ENCODE results near the gene CASQ2.

The CASQ2 gene

GRCh38 chr1:115671176-115671934, 97.2 kb downstream of the CASQ2 start:
- Mint-ChIP-seq H3K27me3 (peaks cover 2% of the 10 kb centered on the region), H3K4me1 (no peaks in the 10 kb centered on the region), H3K27ac (no peak overlapping the region), H3K4me3 (no peak overlapping the region), H3K9me3 (no peaks in the 10 kb centered on the region), H3K36me3 (no peaks in the 10 kb centered on the region)

GRCh38 chr1:115670476-115671175, 97.9 kb downstream of the CASQ2 start:
- Mint-ChIP-seq H3K4me1 (no peaks in the 10 kb centered on the region), H3K27me3 (peaks cover 2% of the 10 kb centered on the region), H3K9me3 (no peaks in the 10 kb centered on the region), H3K27ac (no peak overlapping the region), H3K36me3 (no peaks in the 10 kb centered on the region), H3K4me3 (no peak overlapping the region)

- Mint-ChIP-seq H3K4me1 (no peaks in the 10 kb centered on the region), H3K4me3 (no peak overlapping the region), H3K27ac (no peak overlapping the region), H3K9me3 (no peaks in the 10 kb centered on the region), H3K27me3 (peaks cover 2% of the 10 kb centered on the region), H3K36me3 (no peaks in the 10 kb centered on the region)
Observed at GRCh38 chr1:115669886-115670285, 98.6 kb downstream of the CASQ2 start.

- Mint-ChIP-seq H3K4me3 (no peak overlapping the region), H3K36me3 (no peaks in the 10 kb centered on the region), H3K9me3 (no peaks in the 10 kb centered on the region), H3K4me1 (no peaks in the 10 kb centered on the region), H3K27ac (no peak overlapping the region), H3K27me3 (peaks cover 2% of the 10 kb centered on the region)
Observed at GRCh38 chr1:115669002-115669673, 99.4 kb downstream of the CASQ2 start.

GRCh38 chr1:115668579-115668978, 99.9 kb downstream of the CASQ2 start:
- no peaks in the 10 kb centered on the region for H3K9me3 Mint-ChIP-seq
- H3K27me3 Mint-ChIP-seq = peaks cover 2% of the 10 kb centered on the region
- H3K36me3 Mint-ChIP-seq = no peaks in the 10 kb centered on the region
- H3K27ac Mint-ChIP-seq = no peak overlapping the region
- H3K4me1 Mint-ChIP-seq = no peaks in the 10 kb centered on the region
- no peak overlapping the region for H3K4me3 Mint-ChIP-seq

GRCh38 chr1:115666702-115667101, 101.8 kb downstream of the CASQ2 start:
- H3K4me1 Mint-ChIP-seq = no peaks in the 10 kb centered on the region
- no peak overlapping the region for H3K4me3 Mint-ChIP-seq
- H3K27me3 Mint-ChIP-seq = no peaks in the 10 kb centered on the region
- no peaks in the 10 kb centered on the region for H3K36me3 Mint-ChIP-seq
- H3K9me3 Mint-ChIP-seq = no peaks in the 10 kb centered on the region
- H3K27ac Mint-ChIP-seq = no peak overlapping the region

GRCh38 chr1:115666206-115666605, 102.3 kb downstream of the CASQ2 start:
- Mint-ChIP-seq H3K4me1 (no peaks in the 10 kb centered on the region), H3K9me3 (no peaks in the 10 kb centered on the region), H3K27ac (no peak overlapping the region), H3K36me3 (no peaks in the 10 kb centered on the region), H3K27me3 (no peaks in the 10 kb centered on the region), H3K4me3 (no peak overlapping the region)

- Mint-ChIP-seq H3K4me1 (no peaks in the 10 kb centered on the region), H3K27me3 (no peaks in the 10 kb centered on the region), H3K36me3 (no peaks in the 10 kb centered on the region), H3K27ac (no peak overlapping the region), H3K4me3 (no peak overlapping the region), H3K9me3 (no peaks in the 10 kb centered on the region)
Observed at GRCh38 chr1:115665319-115666096, 103.0 kb downstream of the CASQ2 start.

GRCh38 chr1:115661157-115661556, 107.4 kb downstream of the CASQ2 start:
- Mint-ChIP-seq H3K4me3 (no peak overlapping the region), H3K36me3 (no peaks in the 10 kb centered on the region), H3K4me1 (no peaks in the 10 kb centered on the region), H3K27me3 (no peaks in the 10 kb centered on the region), H3K27ac (no peak overlapping the region), H3K9me3 (no peaks in the 10 kb centered on the region)

- H3K9me3 Mint-ChIP-seq = no peaks in the 10 kb centered on the region
- H3K27me3 Mint-ChIP-seq = no peaks in the 10 kb centered on the region
- H3K36me3 Mint-ChIP-seq = no peaks in the 10 kb centered on the region
- H3K4me1 Mint-ChIP-seq = no peaks in the 10 kb centered on the region
- H3K27ac Mint-ChIP-seq = no peak overlapping the region
- no peak overlapping the region for H3K4me3 Mint-ChIP-seq
Observed at GRCh38 chr1:115660151-115660550, 108.4 kb downstream of the CASQ2 start.

- Mint-ChIP-seq H3K4me3 (no peak overlapping the region), H3K4me1 (no peaks in the 10 kb centered on the region), H3K36me3 (no peaks in the 10 kb centered on the region), H3K27me3 (no peaks in the 10 kb centered on the region), H3K9me3 (no peaks in the 10 kb centered on the region), H3K27ac (no peak overlapping the region)
Observed at GRCh38 chr1:115658646-115659045, 109.9 kb downstream of the CASQ2 start.

GRCh38 chr1:115656461-115657077, 111.9 kb downstream of the CASQ2 start:
- no peak overlapping the region for H3K4me3 Mint-ChIP-seq
- H3K27me3 Mint-ChIP-seq = no peaks in the 10 kb centered on the region
- no peaks in the 10 kb centered on the region for H3K4me1 Mint-ChIP-seq
- no peaks in the 10 kb centered on the region for H3K9me3 Mint-ChIP-seq
- no peaks in the 10 kb centered on the region for H3K36me3 Mint-ChIP-seq
- no peak overlapping the region for H3K27ac Mint-ChIP-seq

- H3K27ac Mint-ChIP-seq = no peak overlapping the region
- no peaks in the 10 kb centered on the region for H3K9me3 Mint-ChIP-seq
- no peak overlapping the region for H3K4me3 Mint-ChIP-seq
Observed at GRCh38 chr1:115655916-115656315, 112.6 kb downstream of the CASQ2 start.

GRCh38 chr1:115655306-115655663, 113.2 kb downstream of the CASQ2 start:
- no peaks in the 10 kb centered on the region for H3K4me1 Mint-ChIP-seq

More at GRCh38 chr1:115655916-115656315, 112.6 kb downstream of the CASQ2 start:
- Mint-ChIP-seq H3K4me1 (no peaks in the 10 kb centered on the region), H3K36me3 (no peaks in the 10 kb centered on the region), H3K27me3 (no peaks in the 10 kb centered on the region)

GRCh38 chr1:115654663-115655305, 113.7 kb downstream of the CASQ2 start:
- Mint-ChIP-seq H3K27me3 (no peaks in the 10 kb centered on the region), H3K9me3 (no peaks in the 10 kb centered on the region), H3K36me3 (no peaks in the 10 kb centered on the region), H3K27ac (no peak overlapping the region), H3K4me3 (no peak overlapping the region), H3K4me1 (no peaks in the 10 kb centered on the region)

More at GRCh38 chr1:115655306-115655663, 113.2 kb downstream of the CASQ2 start:
- H3K27ac Mint-ChIP-seq = no peak overlapping the region
- no peaks in the 10 kb centered on the region for H3K9me3 Mint-ChIP-seq
- H3K27me3 Mint-ChIP-seq = no peaks in the 10 kb centered on the region
- no peaks in the 10 kb centered on the region for H3K36me3 Mint-ChIP-seq
- H3K4me3 Mint-ChIP-seq = no peak overlapping the region
